Measurements from ENCODE around the gene ZNRF4. TPM values are rescaled to one million over a fixed set of nuclear protein-coding genes. Genes with fewer than 3 reads are reported as not detected.
"Not testable (repeated sequence)": the region's sequence is repeated elsewhere in the genome, so short reads cannot be mapped to it uniquely, and the experiment has no call there.

Gene ZNRF4
- total RNA-seq, 4 donors from 2014 or later, result not detected

GRCh38 chr19:5481957-5482356 is 26.7 kb downstream of the ZNRF4 start:
- Histone ChIP-seq H3K36me3 (no peaks in the 10 kb centered on the region), H3K4me3 (no peak overlapping the region), H3K27me3 (peaks cover 0 to 55% (median 2%) of the 10 kb centered on the region in 4 donors), H3K9me3 (peaks cover 0 to 16% (median 13%) of the 10 kb centered on the region in 3 donors), H3K27ac (no peak overlapping the region), H3K4me1 (peaks cover 0 to 19% (median 2%) of the 10 kb centered on the region in 3 donors)
- intact Hi-C loops (cut with DNase I), result no loop called here
- TF ChIP-seq POLR2A (IDR thresholded peaks at IDR 0.05) (no peak), CTCF (IDR thresholded peaks at IDR 0.05) (no peak)
- DNase-seq, result no peak
- 80 to 90% methylated on average over 1 to 2 of the region's 2 CpGs for WGBS, 2 donors

DNA sequence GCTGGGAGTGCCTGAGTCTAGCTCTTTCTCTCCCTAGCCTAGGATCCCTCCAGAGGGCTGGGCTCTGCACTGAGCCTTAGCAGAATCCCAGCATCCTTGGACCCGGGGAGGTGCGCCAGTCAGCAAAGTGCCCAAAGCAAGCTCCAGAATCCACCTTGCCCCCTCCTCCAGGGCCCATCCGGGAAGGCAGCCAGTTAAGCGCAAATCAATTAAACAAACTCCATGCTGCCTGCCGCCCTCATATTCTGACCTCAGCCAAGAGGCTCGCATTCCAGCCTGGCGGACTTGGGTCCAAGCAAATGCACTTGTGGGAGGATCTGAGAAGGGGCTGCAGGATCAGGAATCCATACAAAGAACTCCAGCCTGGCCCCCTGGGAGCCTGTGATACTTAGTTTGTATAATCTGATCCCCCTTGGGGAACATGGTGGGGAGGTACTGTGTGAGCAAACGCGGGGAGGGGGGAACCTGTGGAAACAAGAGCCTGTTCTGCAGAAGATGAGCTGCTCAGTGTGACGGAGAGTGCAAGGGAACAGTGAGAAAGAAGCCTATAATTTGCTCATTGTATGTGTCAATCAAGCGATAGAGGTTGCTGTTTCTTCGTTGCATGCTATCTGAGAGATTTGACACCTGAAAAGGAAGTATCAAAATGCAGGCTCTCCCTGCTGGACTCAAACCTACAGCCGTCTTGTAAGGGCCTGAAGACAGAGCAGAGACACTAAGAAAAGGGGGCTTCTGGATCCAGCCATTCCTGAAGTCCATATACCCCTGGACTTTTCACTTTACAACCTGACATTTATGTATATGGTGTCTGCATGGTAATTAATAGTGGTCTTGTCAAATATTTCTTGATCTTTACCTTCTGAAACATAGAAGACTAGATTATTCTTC is 29.4 kb downstream of the ZNRF4 start:
- WGBS, 2 donors, result 21 to 34% methylated on average over 9 to 12 of the region's 13 CpGs
- Histone ChIP-seq H3K4me1 (peaks cover 0 to 8% (median 0%) of the 10 kb centered on the region in 3 donors), H3K36me3 (no peaks in the 10 kb centered on the region), H3K9me3 (peaks cover 0 to 16% (median 13%) of the 10 kb centered on the region in 3 donors), H3K4me3 (no peak overlapping the region), H3K27me3 (peaks cover 0 to 48% (median 0%) of the 10 kb centered on the region in 4 donors), H3K27ac (no peak overlapping the region)
- TF ChIP-seq CTCF (IDR thresholded peaks at IDR 0.05), result no peak
- no peak for TF ChIP-seq POLR2A (IDR thresholded peaks at IDR 0.05)
- no peak for DNase-seq
- intact Hi-C loops (cut with DNase I), result no loop called here

DNA sequence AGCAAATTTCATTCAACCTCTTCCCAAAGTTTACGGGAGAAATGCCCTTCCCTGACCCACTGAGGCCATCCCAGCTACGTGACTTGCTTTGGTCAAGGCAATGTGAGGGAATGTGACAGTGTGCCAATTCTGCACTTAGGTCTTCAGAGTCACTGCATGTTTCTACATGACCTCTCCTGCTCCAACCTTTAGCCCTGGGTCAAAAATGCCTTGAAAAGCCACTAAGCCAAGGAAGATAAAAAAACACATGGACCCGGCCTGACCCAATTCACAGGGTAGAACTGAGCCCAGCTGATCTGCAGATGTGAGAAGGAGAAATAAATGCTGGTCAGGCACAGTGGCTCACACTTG is 30.0 kb downstream of the ZNRF4 start:
- peaks cover 0 to 8% (median 0%) of the 10 kb centered on the region in 3 donors for H3K4me1 ChIP-seq
- H3K4me3 ChIP-seq, result no peak overlapping the region
- no peak for DNase-seq
- no peaks in the 10 kb centered on the region for H3K36me3 ChIP-seq
- intact Hi-C loops (cut with DNase I), result no loop called here
- peaks cover 0 to 16% (median 13%) of the 10 kb centered on the region in 3 donors for H3K9me3 ChIP-seq
- no peak for TF ChIP-seq CTCF (IDR thresholded peaks at IDR 0.05)
- TF ChIP-seq POLR2A (IDR thresholded peaks at IDR 0.05), result no peak
- no peak overlapping the region for H3K27ac ChIP-seq
- H3K27me3 ChIP-seq, result peaks cover 0 to 48% (median 0%) of the 10 kb centered on the region in 4 donors
- WGBS, 2 donors, result 60 to 63% methylated on average over 3 of the region's 3 CpGs

GRCh38 chr19:5485658-5486057 is 30.4 kb downstream of the ZNRF4 start:
- peaks cover 0 to 48% (median 0%) of the 10 kb centered on the region in 4 donors for H3K27me3 ChIP-seq
- H3K4me1 ChIP-seq; intact Hi-C loops (cut with DNase I); H3K27ac ChIP-seq; H3K4me3 ChIP-seq; H3K36me3 ChIP-seq; DNase-seq: not testable (repeated sequence)
- H3K9me3 ChIP-seq, result peaks cover 0 to 16% (median 13%) of the 10 kb centered on the region in 3 donors
- WGBS, 2 donors, result 77 to 91% methylated on average over 4 of the region's 4 CpGs

- no peak overlapping the region for H3K27ac ChIP-seq
Observed at GRCh38 chr19:5487222-5487621, 32.0 kb downstream of the ZNRF4 start.

More at GRCh38 chr19:5487222-5487621, 32.0 kb downstream of the ZNRF4 start:
- intact Hi-C loops (cut with DNase I), result no loop called here
- 55 to 59% methylated on average over 7 of the region's 7 CpGs for WGBS, 2 donors
- TF ChIP-seq CTCF (IDR thresholded peaks at IDR 0.05) (no peak), POLR2A (IDR thresholded peaks at IDR 0.05) (no peak)
- H3K9me3 ChIP-seq, result peaks cover 0 to 7% (median 4%) of the 10 kb centered on the region in 3 donors
- H3K36me3 ChIP-seq, result no peaks in the 10 kb centered on the region
- H3K27me3 ChIP-seq, result peaks cover 0 to 51% (median 0%) of the 10 kb centered on the region in 4 donors
- H3K4me3 ChIP-seq, result no peak overlapping the region
- DNase-seq, result no peak
- peaks cover 0 to 8% (median 0%) of the 10 kb centered on the region in 3 donors for H3K4me1 ChIP-seq
